HUES64 (cell line): ENCODE data around the gene CELSR1.

Experiments used
- H3K27ac ChIP-seq: 2 replicates; pipeline ENCODE4 v1.7.0; 2013; ENCODE audit warnings: low read depth, low read length, inconsistent platforms
- H3K27me3 ChIP-seq: 2 replicates; pipeline ENCODE4 v1.6.1; 2013; ENCODE audit warnings: mild to moderate bottlenecking, low read length; ENCODE audit not compliant: insufficient read depth
- H3K36me3 ChIP-seq: 2 replicates; pipeline ENCODE4 v1.6.1; 2013; ENCODE audit warnings: mild to moderate bottlenecking, low read length; ENCODE audit not compliant: insufficient read depth
- H3K4me1 ChIP-seq: 2 replicates; pipeline ENCODE4 v1.6.1; 2013; ENCODE audit warnings: mild to moderate bottlenecking, low read length, moderate library complexity; ENCODE audit not compliant: insufficient read depth
- H3K4me3 ChIP-seq: 2 replicates; pipeline ENCODE4 v1.5.1; 2013; ENCODE audit warnings: mild to moderate bottlenecking, low read length, moderate library complexity
- H3K9ac ChIP-seq: 2 replicates; pipeline ENCODE4 v1.6.1; 2013; ENCODE audit warnings: mild to moderate bottlenecking, low read depth, low read length
- H3K9me3 ChIP-seq: 2 replicates; pipeline ENCODE4 v1.6.1; 2013; ENCODE audit warnings: low read depth, low read length; ENCODE audit not compliant: insufficient read depth
- WGBS: fragments of 150-250, 120-280 bp; methylation state at CpG from one replicate; pipeline ENCODE4 v1.1.7; 2013; ENCODE audit warnings: missing lambda C conversion rate; 5-methylcytosine and 5-hydroxymethylcytosine counted together

The CELSR1 gene

GRCh38 chr22:46572911-46573780 lies 35.7 kb upstream of the CELSR1 start:
- no peaks in the 10 kb centered on the region for H3K36me3 ChIP-seq
- no peak overlapping the region for H3K9ac ChIP-seq
- no peak overlapping the region for H3K27ac ChIP-seq
- 94% methylated on average over 19 of the region's 19 CpGs for WGBS
- H3K4me1 ChIP-seq: peaks cover 9% of the 10 kb centered on the region
- H3K4me3 ChIP-seq: no peak overlapping the region
- peaks cover 5% of the 10 kb centered on the region; the same call in 1 of the 2 replicates for H3K9me3 ChIP-seq
- peaks cover 13% of the 10 kb centered on the region for H3K27me3 ChIP-seq

- no peak overlapping the region for H3K27ac ChIP-seq
- WGBS: 61% methylated on average over 5 of the region's 7 CpGs
- H3K27me3 ChIP-seq: peaks cover 5% of the 10 kb centered on the region; the same call in 1 of the 2 replicates
- H3K4me1 ChIP-seq: peaks cover 9% of the 10 kb centered on the region
- H3K36me3 ChIP-seq: no peaks in the 10 kb centered on the region
- H3K9me3 ChIP-seq: peaks cover 5% of the 10 kb centered on the region; the same call in 1 of the 2 replicates
- no peak overlapping the region for H3K4me3 ChIP-seq
- no peak overlapping the region for H3K9ac ChIP-seq
These were observed 34.3 kb upstream of the CELSR1 start for GRCh38 chr22:46571642-46572250.

GRCh38 chr22:46569848-46570695 lies 32.7 kb upstream of the CELSR1 start:
- Histone ChIP-seq H3K36me3 (no peaks in the 10 kb centered on the region), H3K4me1 (0 out of 2 replicates have a peak, but pooled peaks cover under 1% of the 10 kb centered on the region), H3K27me3 (no peaks in the 10 kb centered on the region), H3K9me3 (peaks cover 5% of the 10 kb centered on the region; the same call in 1 of the 2 replicates), H3K27ac (no peak overlapping the region), H3K4me3 (no peak overlapping the region), H3K9ac (no peak overlapping the region)
- 87% methylated on average over 17 of the region's 17 CpGs for WGBS

GRCh38 chr22:46569055-46569847 lies 31.8 kb upstream of the CELSR1 start:
- Histone ChIP-seq H3K27me3 (no peaks in the 10 kb centered on the region), H3K4me3 (no peak overlapping the region), H3K36me3 (no peaks in the 10 kb centered on the region), H3K9ac (no peak overlapping the region), H3K4me1 (no peaks in the 10 kb centered on the region), H3K9me3 (peaks cover 5% of the 10 kb centered on the region; the same call in 1 of the 2 replicates), H3K27ac (no peak overlapping the region)
- WGBS: 79% methylated on average over 23 of the region's 23 CpGs

GRCh38 chr22:46568102-46568809 lies 30.8 kb upstream of the CELSR1 start:
- Histone ChIP-seq H3K27me3 (no peaks in the 10 kb centered on the region), H3K9me3 (peaks cover 5% of the 10 kb centered on the region; the same call in 1 of the 2 replicates), H3K9ac (no peak overlapping the region), H3K36me3 (no peaks in the 10 kb centered on the region), H3K4me1 (peaks cover 4% of the 10 kb centered on the region; the same call in 1 of the 2 replicates), H3K4me3 (no peak overlapping the region), H3K27ac (no peak overlapping the region)
- 71% methylated on average over 7 of the region's 7 CpGs for WGBS

GRCh38 chr22:46567471-46567870 lies 30.1 kb upstream of the CELSR1 start:
- no peaks in the 10 kb centered on the region for H3K36me3 ChIP-seq
- H3K4me3 ChIP-seq: no peak overlapping the region
- H3K27me3 ChIP-seq: no peaks in the 10 kb centered on the region
- peaks cover 4% of the 10 kb centered on the region; the same call in 1 of the 2 replicates for H3K4me1 ChIP-seq
- peaks cover 5% of the 10 kb centered on the region; the same call in 1 of the 2 replicates for H3K9me3 ChIP-seq
- no peak overlapping the region for H3K27ac ChIP-seq
- 95% methylated on average over 1 of the region's 1 CpG for WGBS
- H3K9ac ChIP-seq: no peak overlapping the region

GRCh38 chr22:46564084-46564714 lies 26.8 kb upstream of the CELSR1 start:
- WGBS: 77% methylated on average over 9 of the region's 9 CpGs
- no peaks in the 10 kb centered on the region for H3K9me3 ChIP-seq
- H3K4me1 ChIP-seq: peaks cover 4% of the 10 kb centered on the region; the same call in 1 of the 2 replicates
- no peak overlapping the region for H3K27ac ChIP-seq
- no peaks in the 10 kb centered on the region for H3K36me3 ChIP-seq
- no peaks in the 10 kb centered on the region for H3K27me3 ChIP-seq
- H3K9ac ChIP-seq: no peak overlapping the region
- no peak overlapping the region for H3K4me3 ChIP-seq

- Histone ChIP-seq H3K27me3 (0 out of 2 replicates have a peak, but pooled peaks cover under 1% of the 10 kb centered on the region), H3K9me3 (no peaks in the 10 kb centered on the region), H3K4me3 (no peak overlapping the region), H3K9ac (peak overlapping the region; percentile 27; the same call in 1 of the 2 replicates), H3K27ac (peak overlapping the region; percentile 19; the same call in 1 of the 2 replicates), H3K4me1 (peaks cover 4% of the 10 kb centered on the region; the same call in 1 of the 2 replicates), H3K36me3 (no peaks in the 10 kb centered on the region)
- 39% methylated on average over 18 of the region's 20 CpGs for WGBS
These were observed 26.1 kb upstream of the CELSR1 start for GRCh38 chr22:46563381-46564083.

- Histone ChIP-seq H3K9me3 (peaks cover 6% of the 10 kb centered on the region; the same call in 1 of the 2 replicates), H3K4me1 (peaks cover 4% of the 10 kb centered on the region; the same call in 1 of the 2 replicates), H3K36me3 (no peaks in the 10 kb centered on the region), H3K9ac (0 out of 2 replicates have a peak overlapping the region, but pooled peaks have one; percentile 41), H3K27me3 (0 out of 2 replicates have a peak, but pooled peaks cover 2% of the 10 kb centered on the region), H3K27ac (no peak overlapping the region), H3K4me3 (peak overlapping the region; percentile 39)
- 81% methylated on average over 5 of the region's 5 CpGs for WGBS
These were observed 24.1 kb upstream of the CELSR1 start for GRCh38 chr22:46561435-46561905.
